IPS-20b (cell line): ENCODE data around the gene GTPBP6.
"Not testable (repeated sequence)": the region's sequence is repeated elsewhere in the genome, so short reads cannot be mapped to it uniquely, and the experiment has no call there.

ENCODE experiments used
- H3K27ac ChIP-seq: one replicate; pipeline ENCODE4 v1.5.1; 2013; ENCODE audit warnings: low read length
- H3K27me3 ChIP-seq: 2 replicates; pipeline ENCODE4 v1.6.1; 2013; ENCODE audit warnings: mild to moderate bottlenecking, low read length, inconsistent platforms; ENCODE audit not compliant: insufficient read depth
- H3K36me3 ChIP-seq: 2 replicates; pipeline ENCODE4 v1.6.1; 2013; ENCODE audit warnings: low read depth, mild to moderate bottlenecking, inconsistent platforms, low read length, moderate library complexity; ENCODE audit not compliant: insufficient read depth
- H3K4me1 ChIP-seq: 2 replicates; pipeline ENCODE4 v1.6.1; 2013; ENCODE audit warnings: mild to moderate bottlenecking, control low read depth, inconsistent platforms, low read length, moderate library complexity; ENCODE audit not compliant: insufficient read depth
- H3K4me3 ChIP-seq: 2 replicates; pipeline ENCODE4 v1.5.1; 2013; ENCODE audit warnings: mild to moderate bottlenecking, low read length, inconsistent platforms
- H3K9ac ChIP-seq: 2 replicates; pipeline ENCODE4 v1.6.1; 2013; ENCODE audit warnings: low read depth, mild to moderate bottlenecking, inconsistent platforms, low read length, moderate library complexity
- H3K9me3 ChIP-seq: 2 replicates; pipeline ENCODE4 v1.6.1; 2013; ENCODE audit warnings: mild to moderate bottlenecking, low read depth, low read length, inconsistent platforms; ENCODE audit not compliant: insufficient read depth

Gene GTPBP6

DNA sequence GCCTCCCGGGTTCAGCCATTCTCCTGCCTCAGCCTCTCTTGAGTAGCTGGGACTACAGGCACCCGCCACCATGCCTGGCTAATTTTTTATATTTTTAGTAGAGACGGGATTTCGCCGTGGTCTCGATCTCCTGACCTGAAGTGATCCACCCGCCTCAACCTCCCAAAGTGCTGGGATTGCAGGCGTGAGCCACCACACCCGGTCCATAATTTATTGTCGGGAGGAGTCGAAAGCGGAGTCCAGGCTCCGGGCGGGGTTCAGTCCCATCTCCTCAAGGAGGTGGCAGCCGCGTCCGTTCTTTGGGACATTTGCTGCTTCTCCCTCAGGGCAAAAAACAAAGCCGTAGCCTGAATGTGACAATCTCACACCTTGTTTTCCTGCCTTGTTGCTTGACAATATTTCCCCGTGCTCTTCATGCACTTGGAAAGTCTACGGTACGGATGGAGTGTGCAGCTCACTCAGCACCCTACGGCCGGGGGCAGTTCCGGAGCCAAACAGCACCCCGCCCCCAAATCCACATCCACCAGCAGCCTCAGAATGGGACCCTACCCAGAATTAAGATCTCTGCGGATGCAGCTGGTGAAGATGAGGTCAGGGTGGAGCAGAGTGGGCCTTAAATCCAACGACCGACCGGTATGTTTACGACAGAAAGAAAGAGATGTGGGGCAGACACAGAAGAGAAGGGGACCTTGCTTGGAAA, 9.6 kb downstream of the GTPBP6 start:
- H3K36me3 ChIP-seq: peaks cover 74% of the 10 kb centered on the region
- no peak overlapping the region for H3K4me3 ChIP-seq

DNA sequence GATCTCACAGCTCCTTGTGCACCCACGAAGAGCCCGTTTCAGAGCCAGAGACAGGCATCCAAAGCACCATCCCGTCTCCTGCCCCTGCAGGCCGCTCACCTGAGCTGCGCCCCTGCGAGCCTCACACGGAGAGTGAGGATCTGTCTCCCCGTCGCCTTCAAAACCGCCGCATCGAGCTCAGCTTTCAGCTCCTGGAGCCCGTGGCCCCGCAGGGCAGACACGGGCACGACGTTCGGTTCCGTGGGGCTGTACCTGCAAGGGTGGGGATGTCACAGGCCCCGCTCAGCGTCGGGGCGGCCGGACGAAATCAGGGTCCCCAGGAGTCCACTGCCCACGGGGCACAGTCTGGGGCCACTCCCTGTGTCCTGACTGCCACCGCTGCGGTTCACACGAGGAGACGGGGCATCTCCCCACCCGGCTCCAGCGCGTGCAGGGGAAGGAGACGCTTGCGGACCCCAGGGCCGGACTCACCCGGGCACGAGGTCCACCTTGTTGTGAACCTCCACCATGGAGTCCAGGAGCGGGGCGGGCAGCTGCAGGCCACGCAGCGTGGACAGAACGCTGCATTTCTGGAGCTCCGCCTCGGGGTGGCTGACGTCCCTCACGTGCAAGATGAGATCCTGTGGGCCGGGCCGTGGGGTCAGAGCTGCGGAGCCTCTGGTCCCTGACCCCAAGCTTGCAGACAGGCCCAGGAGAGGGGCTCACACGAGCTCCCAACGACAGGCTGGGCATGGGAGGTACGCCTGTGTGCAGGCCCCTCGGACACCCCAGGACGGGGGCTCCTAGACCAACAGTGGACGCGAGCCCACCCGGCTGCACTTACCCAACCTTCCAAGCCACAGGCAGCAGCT, 11.1 kb downstream of the GTPBP6 start:
- no peaks in the 10 kb centered on the region for H3K27me3 ChIP-seq
- H3K9me3 ChIP-seq: no peaks in the 10 kb centered on the region
- H3K4me3 ChIP-seq: no peak overlapping the region
- peaks cover 71% of the 10 kb centered on the region for H3K36me3 ChIP-seq
- no peak overlapping the region for H3K9ac ChIP-seq
- no peak overlapping the region for H3K27ac ChIP-seq
- no peaks in the 10 kb centered on the region for H3K4me1 ChIP-seq

More for the DNA sequence above, 9.6 kb downstream of the GTPBP6 start:
- Histone ChIP-seq H3K27ac (no peak overlapping the region), H3K27me3 (no peaks in the 10 kb centered on the region), H3K9me3 (no peaks in the 10 kb centered on the region), H3K9ac (no peak overlapping the region), H3K4me1 (no peaks in the 10 kb centered on the region)

DNA sequence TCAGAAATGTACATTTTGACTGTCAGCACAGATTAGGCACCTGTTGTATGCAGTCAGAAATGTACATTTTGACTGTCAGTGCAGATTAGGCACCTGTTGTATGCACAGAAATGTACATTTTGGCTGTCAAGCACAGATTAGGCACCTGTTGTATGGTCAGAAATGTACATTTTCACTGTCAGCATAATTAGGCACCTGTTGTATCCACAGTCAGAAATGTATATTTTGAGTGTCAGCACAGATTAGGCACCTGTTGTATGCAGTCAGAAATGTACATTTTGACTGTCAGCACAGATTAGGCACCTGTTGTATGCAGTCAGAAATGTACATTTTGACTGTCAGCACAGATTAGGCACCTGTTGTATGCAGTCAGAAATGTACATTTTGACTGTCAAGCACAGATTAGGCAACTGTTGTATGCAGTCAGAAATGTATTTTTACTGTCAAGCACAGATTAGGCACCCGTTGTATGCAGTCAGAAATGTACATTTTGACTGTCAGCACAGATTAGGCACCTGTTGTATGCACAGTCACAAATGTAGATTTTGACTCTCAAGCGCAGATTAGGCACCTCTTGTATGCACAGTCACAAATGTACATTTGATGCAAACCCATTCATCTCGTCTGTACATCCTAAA, 11.9 kb downstream of the GTPBP6 start:
- not testable (repeated sequence) for H3K27ac ChIP-seq, H3K9ac ChIP-seq, H3K4me3 ChIP-seq, H3K4me1 ChIP-seq, H3K9me3 ChIP-seq, H3K27me3 ChIP-seq
- peaks cover 70% of the 10 kb centered on the region for H3K36me3 ChIP-seq

DNA sequence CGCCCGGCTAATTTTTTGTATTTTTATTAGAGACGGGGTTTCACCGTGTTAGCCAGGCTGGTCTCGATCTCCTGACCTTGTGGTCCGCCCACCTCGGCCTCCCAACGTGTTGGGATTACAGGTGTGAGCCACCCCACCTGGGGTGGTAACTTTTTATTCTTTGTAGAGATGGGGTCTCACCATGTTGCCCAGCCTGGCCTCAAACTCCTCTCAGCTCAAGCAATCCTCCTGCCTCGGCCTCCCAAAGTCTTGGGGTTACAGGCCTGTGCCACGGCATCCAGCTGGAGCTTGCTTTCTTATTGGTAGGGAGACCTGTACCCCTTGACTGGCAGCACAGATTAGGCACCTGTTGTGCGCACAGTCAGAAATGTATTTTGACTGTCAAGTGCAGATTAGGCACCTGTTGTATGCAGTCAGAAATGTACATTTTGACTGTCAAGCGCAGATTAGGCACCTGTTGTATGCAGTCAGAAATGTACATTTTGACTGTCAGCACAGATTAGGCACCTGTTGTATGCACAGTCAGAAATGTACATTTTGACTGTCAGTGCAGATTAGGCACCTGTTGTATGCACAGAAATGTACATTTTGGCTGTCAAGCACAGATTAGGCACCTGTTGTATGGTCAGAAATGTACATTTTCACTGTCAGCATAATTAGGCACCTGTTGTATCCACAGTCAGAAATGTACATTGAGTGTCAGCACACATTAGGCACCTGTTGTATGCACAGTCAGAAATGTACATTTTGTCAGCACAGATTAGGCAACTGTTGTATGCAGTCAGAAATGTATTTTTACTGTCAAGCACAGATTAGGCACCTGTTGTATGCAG, 12.6 kb downstream of the GTPBP6 start:
- H3K27me3 ChIP-seq, H3K9ac ChIP-seq, H3K4me1 ChIP-seq, H3K9me3 ChIP-seq, H3K4me3 ChIP-seq, H3K27ac ChIP-seq: not testable (repeated sequence)
- H3K36me3 ChIP-seq: peaks cover 76% of the 10 kb centered on the region

DNA sequence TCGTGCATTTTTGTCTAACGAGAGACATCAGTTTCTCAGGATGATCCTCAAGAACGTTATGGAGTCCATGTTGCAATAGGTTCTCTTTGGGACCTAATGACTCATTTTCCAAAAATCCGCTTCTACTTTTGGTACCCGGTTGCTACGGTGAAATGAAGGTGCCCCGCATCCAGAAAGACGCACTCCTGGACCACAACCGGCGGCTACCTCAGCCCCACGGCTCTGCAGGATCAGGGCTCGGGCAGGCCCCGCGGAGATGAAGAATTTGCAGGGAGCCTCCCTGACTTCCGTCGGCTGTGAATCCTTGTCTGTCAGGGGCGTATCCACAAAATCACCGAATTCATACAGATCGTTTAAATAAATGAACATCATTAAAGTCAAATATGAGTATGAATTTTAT, 15.6 kb downstream of the GTPBP6 start:
- H3K9me3 ChIP-seq: no peaks in the 10 kb centered on the region
- H3K36me3 ChIP-seq: peaks cover 81% of the 10 kb centered on the region
- no peak overlapping the region for H3K9ac ChIP-seq
- H3K4me3 ChIP-seq: no peak overlapping the region
- no peaks in the 10 kb centered on the region for H3K4me1 ChIP-seq
- H3K27me3 ChIP-seq: no peaks in the 10 kb centered on the region
- H3K27ac ChIP-seq: no peak overlapping the region

DNA sequence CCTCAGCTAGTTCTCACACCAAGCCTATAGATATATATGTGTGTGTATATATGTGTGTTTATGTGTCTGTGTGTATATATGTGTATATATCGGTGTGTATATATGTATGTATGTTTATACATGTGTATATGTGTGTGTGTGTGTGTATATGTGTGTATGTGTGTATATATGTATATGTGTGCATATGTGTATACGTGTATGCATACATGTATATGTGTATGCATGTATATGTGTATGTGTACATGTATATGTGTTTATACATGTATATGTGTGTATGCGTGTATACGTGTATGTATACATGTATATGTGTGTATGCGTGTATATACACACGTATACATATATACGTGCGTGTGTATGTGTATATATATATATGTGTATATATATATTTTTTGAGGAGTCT, 18.3 kb downstream of the GTPBP6 start:
- Histone ChIP-seq H3K9me3 (no peaks in the 10 kb centered on the region), H3K36me3 (peaks cover 69% of the 10 kb centered on the region)

DNA sequence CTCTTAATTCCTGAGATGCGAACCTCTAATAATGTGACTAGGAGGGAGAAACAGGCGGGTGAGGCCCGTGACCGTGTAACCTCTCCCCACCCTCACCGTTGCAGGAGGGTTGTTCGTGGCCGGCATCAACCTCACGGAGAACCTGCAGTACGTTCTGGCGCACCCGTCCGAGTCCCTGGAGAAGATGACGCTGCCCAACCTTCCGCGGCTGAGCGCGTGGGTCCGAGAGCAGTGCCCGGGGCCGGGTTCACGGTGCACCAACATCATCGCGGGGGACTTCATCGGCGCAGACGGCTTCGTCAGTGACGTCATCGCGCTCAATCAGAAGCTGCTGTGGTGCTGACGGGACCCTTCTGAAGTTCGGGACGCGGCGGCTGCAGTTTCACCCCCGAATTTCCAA, 19.6 kb downstream of the GTPBP6 start:
- H3K4me3 ChIP-seq: no peak overlapping the region
- H3K9me3 ChIP-seq: no peaks in the 10 kb centered on the region
- peaks cover 72% of the 10 kb centered on the region for H3K36me3 ChIP-seq
- no peaks in the 10 kb centered on the region for H3K27me3 ChIP-seq
- H3K27ac ChIP-seq: no peak overlapping the region
- H3K4me1 ChIP-seq: no peaks in the 10 kb centered on the region
- H3K9ac ChIP-seq: no peak overlapping the region; the same call in 1 of the 2 replicates

More for the DNA sequence above, 18.3 kb downstream of the GTPBP6 start:
- Histone ChIP-seq H3K27ac (no peak overlapping the region), H3K4me1 (no peaks in the 10 kb centered on the region), H3K4me3 (no peak overlapping the region), H3K27me3 (no peaks in the 10 kb centered on the region), H3K9ac (no peak overlapping the region)

DNA sequence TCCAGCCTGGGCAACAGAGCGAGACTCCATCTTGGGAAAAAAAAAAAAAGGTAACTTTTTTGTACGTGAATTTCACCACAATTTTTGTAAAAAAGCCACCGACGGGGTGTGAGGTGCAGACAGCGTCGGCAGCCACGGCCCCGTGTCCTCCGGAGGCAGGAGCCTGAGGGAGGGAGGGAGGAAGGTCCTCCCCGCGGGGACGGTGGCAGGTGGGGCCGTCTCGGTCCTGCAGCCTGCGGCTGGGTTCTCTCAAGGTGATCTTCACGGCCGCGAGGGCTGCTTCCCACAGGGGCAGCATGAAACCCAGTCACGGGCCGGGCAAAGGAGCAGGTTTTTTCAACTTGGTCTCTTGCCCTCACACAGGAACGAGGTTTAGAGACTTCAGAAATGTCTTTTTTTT, 23.5 kb downstream of the GTPBP6 start:
- no peaks in the 10 kb centered on the region for H3K9me3 ChIP-seq
- H3K27me3 ChIP-seq: no peaks in the 10 kb centered on the region
- H3K9ac ChIP-seq: no peak overlapping the region
- no peak overlapping the region for H3K4me3 ChIP-seq
- no peak overlapping the region for H3K27ac ChIP-seq
- peaks cover 76% of the 10 kb centered on the region for H3K36me3 ChIP-seq
- no peaks in the 10 kb centered on the region for H3K4me1 ChIP-seq

DNA sequence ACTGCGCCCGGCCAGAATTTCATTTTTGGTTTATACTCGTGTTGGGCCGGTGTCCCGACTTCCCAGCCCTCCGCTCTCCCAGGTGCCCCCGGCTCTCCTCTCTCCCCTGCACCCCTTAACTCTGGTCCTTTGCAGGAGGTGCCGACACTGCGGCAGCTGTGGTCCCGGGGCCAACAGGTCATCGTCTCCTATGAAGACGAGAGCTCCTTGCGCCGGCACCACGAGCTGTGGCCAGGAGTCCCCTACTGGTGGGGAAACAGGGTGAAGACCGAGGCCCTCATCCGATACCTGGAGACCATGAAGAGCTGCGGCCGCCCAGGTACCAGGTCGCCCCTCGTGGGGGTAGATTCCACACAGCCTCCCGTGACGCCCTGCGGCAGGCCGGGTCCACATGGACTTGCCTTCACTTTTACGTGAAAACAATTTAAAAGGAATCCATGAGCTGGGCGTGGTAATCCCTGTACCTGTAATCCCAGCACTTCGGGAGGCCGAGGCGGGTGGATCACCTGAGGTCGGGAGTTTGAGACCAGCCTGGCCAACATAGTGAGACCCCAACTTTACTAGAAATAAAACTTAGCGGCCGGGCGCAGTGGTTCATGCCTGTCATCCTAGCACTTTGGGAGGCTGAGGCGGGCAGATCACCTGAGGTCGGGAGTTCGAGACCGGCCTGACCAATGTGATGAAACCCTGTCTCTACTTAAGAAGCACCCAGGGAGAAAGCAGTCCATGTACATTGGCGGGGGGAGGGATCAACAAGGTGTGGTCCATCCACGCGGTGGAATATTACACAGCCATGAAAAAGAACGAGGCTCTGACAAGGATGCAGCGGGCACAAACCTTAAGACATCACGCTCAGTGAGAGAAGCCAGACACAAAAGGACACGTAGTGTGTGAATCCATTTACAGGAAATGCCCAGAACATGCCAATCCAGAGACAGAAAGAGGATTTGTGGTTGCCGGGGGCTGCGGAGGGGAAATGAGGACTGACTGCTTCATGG, 25.4 kb downstream of the GTPBP6 start:
- Histone ChIP-seq H3K9ac (no peak overlapping the region), H3K36me3 (peaks cover 78% of the 10 kb centered on the region), H3K4me3 (no peak overlapping the region), H3K27ac (no peak overlapping the region), H3K9me3 (no peaks in the 10 kb centered on the region), H3K4me1 (no peaks in the 10 kb centered on the region), H3K27me3 (no peaks in the 10 kb centered on the region)

DNA sequence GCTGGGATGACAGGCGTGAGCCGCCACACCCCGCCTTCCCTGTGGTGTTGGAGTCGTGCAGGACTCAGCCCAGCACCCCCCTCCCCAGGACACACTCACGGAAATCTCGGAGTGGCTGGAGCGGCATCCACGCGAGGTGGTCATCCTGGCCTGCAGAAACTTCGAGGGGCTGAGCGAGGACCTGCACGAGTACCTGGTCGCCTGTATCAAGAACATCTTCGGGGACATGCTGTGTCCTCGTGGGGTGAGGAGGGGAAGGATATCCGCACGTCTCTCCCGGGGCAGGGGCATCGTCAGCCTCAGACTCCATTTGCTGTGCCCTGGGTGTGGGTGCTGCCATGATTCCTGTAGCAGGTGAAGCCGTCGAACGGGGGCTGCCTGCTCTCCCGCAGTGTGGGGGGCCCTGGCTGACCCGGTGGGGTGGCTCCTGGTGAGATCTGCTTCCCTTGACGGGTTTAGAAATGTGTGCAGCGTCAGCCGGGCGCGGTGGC, 27.1 kb downstream of the GTPBP6 start:
- Histone ChIP-seq H3K9me3 (no peaks in the 10 kb centered on the region), H3K4me1 (no peaks in the 10 kb centered on the region), H3K27me3 (no peaks in the 10 kb centered on the region), H3K27ac (no peak overlapping the region), H3K36me3 (peaks cover 87% of the 10 kb centered on the region), H3K9ac (no peak overlapping the region), H3K4me3 (no peak overlapping the region)
